Nucleus accumbens (tissue), 56 donors: ENCODE results near the gene NACAD.

Experiments
- DNase-seq, 56 donors: peaks; one replicate each; lab custom pipeline; 2025; lab: John Stamatoyannopoulos, UW

The NACAD gene

DNA sequence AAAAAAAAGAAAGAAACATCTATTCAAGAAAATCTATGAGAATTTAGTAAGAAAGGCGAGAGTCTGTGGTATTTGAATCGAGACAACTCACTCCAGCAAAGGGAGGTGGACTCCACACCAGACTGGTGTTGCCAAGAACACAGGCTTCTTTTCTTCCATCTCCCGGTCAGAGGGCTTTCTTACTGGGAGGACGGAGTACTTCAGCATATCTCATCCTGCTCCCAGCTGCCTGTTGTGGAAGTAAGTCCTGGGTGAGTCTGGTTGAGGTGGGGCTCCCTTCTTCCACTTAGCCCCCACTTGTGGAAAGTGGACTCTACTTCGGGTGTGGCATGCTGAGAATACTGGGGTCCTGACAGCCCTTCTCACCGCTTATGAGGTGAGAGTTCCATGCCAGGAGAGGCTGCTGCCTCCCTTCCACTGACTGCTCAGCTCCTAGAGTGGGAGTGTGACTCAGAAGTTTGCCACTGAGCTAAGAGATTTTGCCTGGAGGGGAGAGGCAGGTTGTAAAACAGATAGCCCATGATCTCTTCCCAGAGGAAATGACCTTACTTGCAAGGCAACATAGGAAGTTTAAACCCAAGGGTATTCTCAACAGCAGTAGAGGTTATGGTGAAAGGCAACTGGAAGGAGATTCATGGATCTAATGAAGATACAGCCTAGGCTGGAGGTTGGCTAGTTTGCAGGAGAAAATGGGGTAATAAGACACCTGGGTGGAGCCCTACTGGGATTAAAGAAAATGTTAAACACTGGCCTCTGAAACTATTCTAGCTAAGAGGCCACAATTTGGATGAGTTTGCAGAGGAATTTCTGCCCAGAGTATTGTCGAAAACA lies 3.5 kb upstream of the NACAD start:
- DNase-seq = no peak

DNA sequence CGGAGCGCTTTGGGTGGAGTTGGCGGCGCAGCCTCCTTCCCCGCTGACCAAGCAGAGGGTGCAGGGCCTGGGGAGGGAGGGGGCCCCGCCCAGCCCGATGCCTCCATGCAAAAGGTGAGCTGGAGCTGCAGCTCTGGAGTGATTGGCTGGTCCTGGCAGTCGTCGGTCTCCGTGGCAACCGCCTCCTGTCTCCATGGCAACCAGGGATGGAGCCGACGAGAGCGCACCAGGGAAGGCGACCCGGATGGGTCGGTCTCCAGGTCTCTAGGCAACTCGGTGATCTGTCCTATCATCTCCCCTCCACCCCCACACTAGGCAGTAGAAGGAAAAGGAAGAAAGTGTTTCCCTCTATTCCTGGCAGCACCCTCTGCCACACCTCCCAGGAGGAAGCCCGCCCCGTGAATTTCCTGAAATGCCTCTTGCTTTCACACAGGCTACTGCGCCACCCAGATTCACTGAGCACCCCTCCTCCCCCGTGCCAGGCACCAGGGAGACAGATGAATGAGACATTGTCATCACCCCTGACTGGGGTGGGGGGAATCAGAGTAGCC lies 647 bp upstream of the NACAD start:
- DNase-seq = peak; percentile 81 to 99 (median 98)

DNA sequence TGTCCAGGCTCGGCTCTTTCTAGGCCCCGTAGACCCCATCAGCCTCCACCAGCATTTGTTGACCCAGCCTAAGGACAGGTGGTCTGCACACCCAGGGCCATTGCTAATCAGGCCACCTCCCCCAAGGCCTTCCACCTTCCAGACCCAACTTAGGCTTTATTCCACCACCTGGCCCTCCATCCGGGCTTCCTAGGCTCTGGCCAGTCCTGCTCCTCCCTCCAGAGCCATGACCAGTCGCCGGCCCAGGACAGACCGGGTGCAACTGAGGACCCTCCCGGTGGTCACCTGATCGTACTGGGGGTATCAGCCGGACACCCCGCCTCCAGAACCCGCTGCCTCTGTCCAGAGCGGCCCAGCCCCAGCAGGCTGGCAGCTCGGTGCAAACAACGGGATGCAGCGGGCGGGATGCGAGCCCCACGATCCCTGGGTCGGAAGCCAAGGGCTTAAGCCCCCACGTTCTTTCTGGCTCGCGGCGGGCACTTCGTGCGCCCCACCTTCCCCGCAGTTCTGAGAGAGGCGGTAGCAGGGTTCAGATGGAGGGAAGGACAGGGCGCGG lies 545 bp downstream of the NACAD start:
- peak in 2 of 56 donors; percentile 39 to 45 for DNase-seq

DNA sequence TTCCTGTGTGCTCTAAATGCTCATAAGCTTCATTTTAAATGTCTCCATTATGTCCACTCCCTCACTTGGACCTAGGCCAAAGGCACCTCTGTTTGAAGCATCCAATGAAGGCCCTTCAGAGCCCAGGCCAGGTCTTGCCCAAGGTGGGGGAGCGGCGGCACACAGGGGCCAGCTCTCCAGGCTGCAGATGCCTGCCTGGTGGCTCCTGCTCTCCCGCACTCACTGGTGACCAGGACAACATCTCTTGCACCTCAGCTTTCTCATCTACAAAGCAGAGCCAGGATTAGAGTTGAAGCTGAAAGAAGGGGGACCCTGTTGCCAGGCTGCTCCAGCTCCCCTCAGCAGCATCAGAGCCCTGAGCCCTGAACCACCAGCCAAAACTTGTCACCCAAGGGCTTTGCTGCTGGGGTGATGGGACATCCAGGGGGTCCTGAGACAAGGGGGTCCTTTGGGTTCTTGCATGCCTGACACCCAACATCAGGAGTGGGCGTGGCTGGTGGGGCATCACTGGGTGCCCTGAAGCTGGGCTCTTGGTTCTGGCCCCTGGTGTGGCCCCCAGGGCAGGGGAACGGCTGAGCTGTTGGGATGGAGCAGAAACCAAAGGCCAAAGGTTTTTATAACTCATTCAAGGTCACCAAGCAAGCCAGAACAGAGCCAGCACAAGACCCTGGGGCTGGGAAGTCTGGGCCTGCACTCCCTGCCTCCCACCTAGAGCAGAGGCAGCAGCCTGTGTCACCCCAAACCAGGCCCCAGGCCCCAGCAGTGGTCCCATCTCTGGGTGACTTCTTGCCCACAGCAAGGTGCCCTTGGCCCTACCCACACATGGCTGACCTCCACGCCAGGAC lies 1.2 kb downstream of the NACAD start:
- peak in 1 of 56 donors; percentile 36 for DNase-seq

DNA sequence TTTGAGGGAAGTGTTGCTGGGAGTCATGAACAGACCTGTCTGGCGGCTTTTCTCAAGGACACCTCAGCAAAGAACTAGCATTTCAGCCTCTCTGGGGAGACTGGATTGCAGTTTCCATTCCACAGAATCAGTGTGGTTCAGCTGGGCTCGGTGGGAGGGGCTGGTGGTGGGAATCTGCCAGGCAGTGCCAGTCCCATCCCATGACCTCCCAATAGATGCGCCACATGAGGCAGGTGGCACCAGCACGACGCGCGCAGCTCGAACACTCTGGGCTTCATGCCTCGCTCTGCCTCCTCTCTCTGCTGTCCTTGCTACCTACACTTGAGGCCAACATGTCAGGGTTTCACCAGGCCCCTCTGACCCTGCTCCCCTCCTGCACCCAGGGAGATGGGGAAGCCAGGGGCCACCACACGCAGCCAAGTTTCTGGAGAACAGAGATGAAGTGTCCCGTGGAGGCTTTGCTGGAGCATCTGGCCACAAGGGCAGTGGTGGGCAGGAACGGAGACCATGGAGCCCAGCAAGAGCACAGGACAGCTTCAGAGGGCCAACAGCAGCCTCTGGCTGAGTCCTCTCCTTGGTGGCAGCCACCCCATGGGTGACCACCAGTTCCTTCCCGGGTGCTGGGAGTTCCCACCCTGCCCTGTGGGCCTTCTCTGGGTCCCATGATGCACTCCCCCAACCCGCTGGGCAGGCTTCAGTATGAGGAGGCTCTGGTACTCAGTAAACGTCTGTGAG lies 2.3 kb downstream of the NACAD start:
- DNase-seq = peak in 51 of 56 donors; percentile 11 to 86 (median 73)

DNA sequence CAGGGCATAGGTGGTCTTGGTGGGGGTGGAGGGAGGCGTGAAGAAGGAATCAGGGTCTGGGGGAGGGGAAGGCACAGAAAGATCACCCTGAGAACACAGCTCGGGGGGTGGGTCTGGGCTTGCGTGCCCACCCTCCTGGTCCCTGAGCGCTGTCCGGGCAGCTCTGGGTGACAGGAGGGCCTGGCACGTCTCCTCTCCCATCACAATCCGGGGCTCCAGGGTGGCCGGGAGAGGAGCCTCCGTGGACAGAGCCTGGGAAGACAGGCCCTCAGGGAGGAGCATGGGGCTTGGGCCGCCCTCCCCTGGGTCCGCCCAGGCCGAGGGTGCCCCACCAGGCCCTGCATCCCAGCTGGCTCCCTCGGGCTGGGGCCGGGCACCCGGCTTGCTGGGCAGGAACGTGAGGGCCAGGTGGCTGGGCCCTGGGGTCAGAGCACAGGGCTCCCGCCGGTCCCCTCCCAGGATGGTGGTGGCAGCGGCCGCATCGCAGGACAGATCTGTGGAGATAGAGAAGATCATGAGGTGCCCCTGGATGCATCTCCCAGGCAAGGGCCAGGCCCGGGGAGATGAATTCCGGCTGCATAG lies 3.1 kb downstream of the NACAD start:
- peak in 1 of 56 donors; percentile 21 for DNase-seq

DNA sequence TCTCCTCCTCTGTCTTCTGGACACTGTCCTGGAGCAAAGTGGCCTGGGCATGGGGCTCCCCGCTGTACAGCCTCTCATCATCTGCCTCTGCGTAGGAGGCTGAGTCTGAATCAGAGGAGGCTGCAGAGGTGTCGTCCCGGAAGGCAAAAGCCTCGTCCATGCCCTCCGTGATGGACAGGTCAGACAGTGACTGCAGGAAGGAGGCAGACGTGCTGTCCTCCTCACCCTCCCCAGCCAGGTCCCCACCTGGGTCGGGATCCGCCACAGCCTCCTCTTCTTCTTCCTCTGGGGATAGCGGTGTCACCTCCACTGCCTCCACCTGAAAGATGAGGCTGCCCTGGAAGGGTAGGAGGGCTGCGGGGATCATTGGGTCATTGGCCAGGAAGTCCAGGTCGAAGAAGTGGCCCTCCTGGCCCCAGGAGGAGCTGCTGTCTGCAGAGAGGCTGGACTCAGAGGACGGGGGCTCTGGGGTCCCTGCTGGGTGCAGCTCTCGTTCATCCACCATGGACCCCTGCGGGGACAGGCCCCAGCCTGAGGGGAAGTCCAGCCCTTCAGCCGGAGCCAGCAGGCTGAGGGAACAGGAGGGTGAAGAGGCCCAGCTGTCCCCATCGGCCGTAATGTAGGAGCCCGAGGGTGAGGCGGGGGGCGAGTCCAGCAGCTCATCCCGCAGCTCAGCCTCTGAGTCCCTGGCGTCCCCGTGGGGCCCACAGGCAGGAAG lies 3.7 kb downstream of the NACAD start:
- DNase-seq = no peak

DNA sequence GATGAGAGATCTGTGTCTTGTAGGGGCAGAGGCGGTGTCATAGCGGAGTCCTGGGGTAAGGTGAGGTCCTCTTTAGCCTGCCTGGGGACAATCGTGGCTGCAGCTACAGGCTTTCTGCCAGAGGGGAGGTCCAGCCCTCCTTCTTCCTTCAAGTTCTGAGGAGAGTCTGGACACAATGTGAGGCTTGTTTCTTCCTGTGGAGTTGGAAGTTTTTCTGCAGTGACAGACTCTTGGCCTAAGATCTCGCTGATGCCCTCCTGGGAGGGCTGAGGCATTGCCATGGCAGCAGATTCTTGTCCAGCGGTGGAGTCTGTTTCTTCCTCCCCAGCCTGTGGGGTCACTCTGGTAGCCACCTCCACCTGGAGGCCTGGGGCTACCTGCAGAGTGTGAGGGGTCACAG lies 4.4 kb downstream of the NACAD start:
- DNase-seq = peak in 1 of 56 donors; percentile 16

DNA sequence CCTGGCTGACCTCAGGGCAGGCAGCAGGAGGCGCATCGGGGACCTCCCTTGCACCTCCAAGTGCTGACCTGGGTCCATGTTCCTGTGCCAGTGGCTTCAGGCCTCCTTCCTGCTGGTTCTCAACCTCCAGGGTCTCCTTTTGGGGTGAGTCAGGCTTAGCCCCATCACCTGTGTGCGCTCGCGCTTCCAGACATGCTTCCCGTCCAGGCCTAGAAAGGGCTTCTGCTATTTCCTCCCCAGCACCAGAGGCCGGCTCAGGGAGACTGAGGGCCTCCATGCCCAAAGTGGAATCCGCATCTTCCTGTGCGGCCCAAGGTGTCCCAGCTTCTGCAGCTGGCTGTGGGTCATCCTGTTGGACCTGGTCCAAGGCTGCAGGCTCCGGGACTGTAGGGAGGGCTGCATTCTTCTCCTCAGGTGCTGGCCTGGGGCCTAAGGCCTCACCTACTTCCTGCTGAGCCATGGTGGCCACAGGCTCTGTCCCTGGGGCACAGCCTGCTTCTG lies 5.9 kb downstream of the NACAD start:
- DNase-seq = no peak

DNA sequence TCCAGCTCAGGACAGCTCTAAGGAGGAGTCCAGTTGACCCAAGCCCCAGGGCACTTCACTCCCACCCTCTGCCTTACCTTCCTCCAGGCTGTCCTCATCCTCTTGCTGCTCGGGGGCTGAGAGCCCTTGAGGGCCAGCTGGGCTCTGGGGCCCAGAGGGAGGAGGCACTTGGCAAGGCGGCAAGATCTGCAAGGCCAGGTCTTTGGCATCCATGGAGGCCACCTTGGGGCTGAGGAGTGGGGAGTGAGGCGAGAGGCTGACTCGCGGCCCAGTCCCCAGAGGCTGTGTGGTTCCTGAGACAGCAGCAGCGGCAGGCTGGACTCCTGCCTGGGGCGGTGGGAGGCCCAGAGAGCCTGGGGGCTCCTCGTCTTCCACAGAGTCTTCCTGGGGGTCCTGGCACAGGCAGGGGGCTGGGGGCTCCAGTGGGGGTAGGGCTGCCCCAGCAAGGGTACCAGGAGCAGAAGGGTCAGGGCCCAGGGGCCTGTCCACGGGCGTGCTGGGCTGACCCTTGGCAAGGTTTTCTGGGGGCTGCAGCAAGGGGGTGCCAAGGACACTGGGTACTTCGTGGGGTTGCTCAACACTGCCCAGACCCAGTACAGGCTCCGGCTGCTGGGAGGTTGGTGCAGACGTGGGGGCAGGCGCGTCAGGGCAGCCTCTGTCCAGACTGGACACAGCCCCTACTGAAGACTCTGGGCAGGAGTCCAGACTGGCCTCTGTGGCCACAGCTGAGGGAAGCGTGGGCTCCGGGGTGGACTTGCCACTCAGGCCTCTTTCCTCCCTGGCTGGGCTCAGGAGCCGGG lies 6.5 kb downstream of the NACAD start:
- DNase-seq = peak in 45 of 56 donors; percentile 23 to 83 (median 61)

DNA sequence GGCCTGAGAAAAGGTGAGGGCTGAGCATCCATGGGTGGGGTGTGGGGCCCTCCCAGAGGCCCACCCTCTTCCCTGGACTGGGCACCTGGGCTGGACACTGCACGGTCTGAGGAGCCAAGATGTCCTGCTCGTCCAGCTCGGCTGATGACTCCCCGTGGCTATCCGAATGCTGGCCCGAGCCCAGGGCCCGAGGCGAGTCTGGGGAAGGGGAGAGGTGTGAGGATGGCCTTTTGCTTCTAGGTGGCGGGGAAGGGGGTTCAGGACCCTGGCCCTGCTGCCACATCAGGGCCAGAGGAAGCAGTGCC lies 7.1 kb downstream of the NACAD start:
- no peak for DNase-seq

DNA sequence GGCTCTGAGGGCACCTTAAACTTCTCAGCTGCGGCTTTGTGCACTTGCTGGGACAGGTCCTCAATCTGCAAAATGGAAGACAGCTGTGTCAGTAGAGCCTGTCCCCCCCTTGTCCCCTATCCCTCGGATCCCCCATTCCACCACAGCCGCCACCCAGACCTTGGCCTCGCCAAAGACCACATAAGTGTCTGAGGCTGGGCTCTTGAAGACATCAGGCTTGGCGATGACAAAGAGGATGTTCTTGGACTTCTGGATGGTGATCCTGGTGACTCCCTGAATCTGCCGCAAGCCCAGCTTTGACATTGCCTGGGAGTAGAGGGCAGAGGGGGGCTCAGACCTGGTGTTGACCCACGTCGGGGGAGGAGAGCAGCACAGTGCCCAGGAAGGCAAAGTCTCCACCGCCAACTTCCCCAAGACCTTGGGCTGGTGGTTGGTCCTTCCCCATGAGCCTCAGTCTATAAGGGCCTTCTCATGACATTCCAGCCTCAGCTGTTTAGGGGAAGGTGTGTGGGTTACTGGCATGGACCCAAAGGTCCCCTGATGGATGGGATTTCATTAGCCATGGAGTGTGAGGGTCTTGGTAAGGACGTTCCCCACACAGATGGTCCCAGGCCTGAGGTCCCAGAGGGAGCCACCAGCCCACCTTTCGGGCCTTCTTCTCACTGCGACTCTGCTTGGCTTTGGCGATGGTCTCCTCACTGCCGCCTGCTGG lies 7.7 kb downstream of the NACAD start:
- no peak for DNase-seq

DNA sequence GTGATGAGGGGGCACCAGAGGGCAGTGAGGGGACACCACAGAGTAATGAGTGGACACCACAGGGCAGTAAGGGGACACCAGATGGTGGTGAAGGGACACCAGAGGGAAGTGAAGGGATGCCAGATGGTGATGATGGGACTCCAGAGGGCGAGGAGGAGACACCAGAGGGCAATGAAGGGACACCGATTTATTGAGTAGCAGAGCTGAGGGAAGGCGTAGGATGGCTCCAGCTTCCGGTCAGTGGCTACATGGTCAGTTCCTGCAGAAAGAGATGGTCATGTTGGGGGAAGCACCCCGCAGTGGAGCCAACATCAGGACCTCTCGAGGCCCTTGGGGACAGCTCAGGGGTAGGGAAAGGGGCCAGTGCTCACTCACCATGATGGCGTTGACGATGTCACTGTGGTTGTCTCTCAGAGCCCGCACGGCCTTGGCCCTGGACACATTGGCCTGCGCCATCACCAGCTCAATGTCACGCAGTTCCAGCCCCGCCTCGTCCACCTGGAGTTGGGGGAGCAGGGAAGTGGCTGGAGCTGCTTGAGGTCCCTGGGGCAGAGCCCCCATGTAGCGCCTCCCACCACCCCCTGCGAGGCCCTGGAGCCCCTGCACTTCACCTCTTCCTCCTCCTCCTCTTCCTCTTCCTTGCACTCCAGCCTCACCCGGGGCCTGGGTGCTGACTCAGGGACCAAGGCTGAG lies 8.4 kb downstream of the NACAD start:
- no peak for DNase-seq

DNA sequence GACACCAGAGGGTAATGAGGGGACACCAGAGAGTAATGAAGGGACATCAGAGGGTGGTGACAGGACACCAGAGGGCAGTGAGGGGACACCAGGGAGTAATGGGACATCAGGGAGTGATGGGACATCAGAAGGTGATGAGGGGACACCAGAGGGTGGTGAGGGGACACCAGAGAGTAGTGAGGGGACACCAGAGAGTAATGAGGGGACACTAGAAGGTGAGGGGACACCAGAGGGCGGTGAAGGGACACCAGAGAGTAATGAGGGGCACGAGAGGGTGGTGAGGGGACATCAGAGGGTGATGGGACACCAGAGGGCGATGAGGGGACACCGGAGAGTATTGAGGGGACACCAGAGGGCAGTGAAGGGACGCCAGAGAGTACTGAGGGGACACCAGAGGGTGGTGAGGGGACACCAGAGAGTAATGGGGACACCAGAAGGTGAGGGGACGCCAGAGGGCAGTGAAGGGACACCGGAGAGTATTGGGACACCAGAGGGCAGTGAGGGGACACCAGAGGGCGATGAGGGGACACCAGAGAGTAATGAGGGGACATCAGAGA lies 10.6 kb downstream of the NACAD start:
- peak in 1 of 56 donors; percentile 22 for DNase-seq

DNA sequence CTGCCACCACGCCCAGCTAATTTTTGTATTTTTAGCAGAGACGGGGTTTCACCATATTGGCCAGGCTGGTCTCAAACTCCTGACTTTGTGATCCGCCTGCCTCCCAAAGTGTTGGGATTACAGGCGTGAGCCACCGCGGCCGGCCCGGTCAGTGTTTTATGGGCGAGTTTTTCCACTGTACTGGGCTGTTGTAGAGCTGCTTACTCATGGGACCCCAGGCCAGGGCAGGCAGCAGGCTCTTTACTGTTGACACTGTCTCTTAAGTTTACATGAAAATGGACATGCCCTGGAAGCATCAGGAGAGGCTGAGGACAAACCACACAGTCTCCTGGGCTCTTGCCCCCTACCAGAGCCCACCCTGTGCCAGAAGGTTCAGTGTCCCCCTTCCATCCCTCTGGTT lies 11.2 kb downstream of the NACAD start:
- DNase-seq = no peak

DNA sequence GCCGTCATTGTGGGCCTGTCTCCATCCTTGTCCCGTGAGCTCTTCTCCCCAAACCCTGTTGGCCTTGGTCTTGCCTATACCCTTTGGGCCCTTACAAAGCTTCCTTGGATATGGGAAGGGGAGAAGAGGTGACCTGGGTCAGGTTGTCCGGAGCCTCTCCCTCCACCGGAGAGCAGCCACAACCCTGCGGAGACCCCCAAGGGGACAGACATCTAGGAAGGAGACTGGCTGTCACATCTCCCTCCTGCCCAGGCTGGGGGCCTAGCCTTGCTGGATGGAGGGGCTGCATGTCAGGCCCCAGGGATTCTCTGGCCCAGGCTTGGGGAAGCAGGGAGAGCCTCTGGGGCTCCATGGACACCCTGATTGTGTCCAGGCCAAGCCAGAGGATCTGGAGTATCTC lies 11.8 kb downstream of the NACAD start:
- DNase-seq = no peak
